ENCODE measurements around the gene C2CD3.

The C2CD3 gene

GRCh38 chr11:73974604-73975478 lies 196.0 kb downstream of the C2CD3 start:
- WGBS (ENCODE audit: extremely low coverage, insufficient coverage, insufficient read length): 100% methylated on average over 1 of the region's 13 CpGs
- H2AFZ ChIP-seq (ENCODE audit: insufficient read depth, low read length, poor library complexity): no peak overlapping the region
- H3K27ac ChIP-seq (ENCODE audit: low read depth, low read length): no peak overlapping the region
- H4K8ac ChIP-seq (ENCODE audit: low read depth, low read length): no peak overlapping the region
- no peaks in the 10 kb centered on the region for H3K79me1 ChIP-seq (ENCODE audit: low read length)
- H3K79me2 ChIP-seq (ENCODE audit: control insufficient read depth, insufficient read depth, low read length, poor library complexity): no peaks in the 10 kb centered on the region
- no peak overlapping the region for H2BK5ac ChIP-seq (ENCODE audit: low read depth, low read length, poor library complexity)
- no peak overlapping the region for H3K23ac ChIP-seq (ENCODE audit: low read length)
- H2AK5ac ChIP-seq (ENCODE audit: low read length): no peak overlapping the region
- peaks cover 18 to 37% of the 10 kb centered on the region in 2 experiments for H3K36me3 ChIP-seq (ENCODE audit: control insufficient read depth in 1 of 2, insufficient read depth in 2 of 2, low read length in 2 of 2)
- no peaks in the 10 kb centered on the region for H3K27me3 ChIP-seq (ENCODE audit: insufficient read depth, low read length)
- H2BK12ac ChIP-seq (ENCODE audit: low read length): no peak overlapping the region
- no peak for DNase-seq
- no peak overlapping the region for H3K9ac ChIP-seq (ENCODE audit: low read length)
- H3K4me1 ChIP-seq (ENCODE audit: control insufficient read depth in 1 of 2, insufficient read depth in 2 of 2, low read length in 2 of 2): no peaks in the 10 kb centered on the region
- no peak overlapping the region for H3K4me2 ChIP-seq (ENCODE audit: low read length)
- no peaks in the 10 kb centered on the region for H3K9me3 ChIP-seq (ENCODE audit: insufficient read depth, low read depth, low read length)
- no peak overlapping the region for H3K18ac ChIP-seq (ENCODE audit: low read length)
- H4K12ac ChIP-seq (ENCODE audit: low read depth, low read length): no peak overlapping the region
- H3K4me3 ChIP-seq (ENCODE audit: low read depth, low read length): no peak overlapping the region
- H4K91ac ChIP-seq (ENCODE audit: low read depth, low read length): no peak overlapping the region
- no peak overlapping the region for H2BK120ac ChIP-seq (ENCODE audit: insufficient read depth, low read length, poor library complexity)
- H3K14ac ChIP-seq (ENCODE audit: low read length): no peak overlapping the region
- H3K4ac ChIP-seq (ENCODE audit: low read depth, low read length): no peak overlapping the region

DNA sequence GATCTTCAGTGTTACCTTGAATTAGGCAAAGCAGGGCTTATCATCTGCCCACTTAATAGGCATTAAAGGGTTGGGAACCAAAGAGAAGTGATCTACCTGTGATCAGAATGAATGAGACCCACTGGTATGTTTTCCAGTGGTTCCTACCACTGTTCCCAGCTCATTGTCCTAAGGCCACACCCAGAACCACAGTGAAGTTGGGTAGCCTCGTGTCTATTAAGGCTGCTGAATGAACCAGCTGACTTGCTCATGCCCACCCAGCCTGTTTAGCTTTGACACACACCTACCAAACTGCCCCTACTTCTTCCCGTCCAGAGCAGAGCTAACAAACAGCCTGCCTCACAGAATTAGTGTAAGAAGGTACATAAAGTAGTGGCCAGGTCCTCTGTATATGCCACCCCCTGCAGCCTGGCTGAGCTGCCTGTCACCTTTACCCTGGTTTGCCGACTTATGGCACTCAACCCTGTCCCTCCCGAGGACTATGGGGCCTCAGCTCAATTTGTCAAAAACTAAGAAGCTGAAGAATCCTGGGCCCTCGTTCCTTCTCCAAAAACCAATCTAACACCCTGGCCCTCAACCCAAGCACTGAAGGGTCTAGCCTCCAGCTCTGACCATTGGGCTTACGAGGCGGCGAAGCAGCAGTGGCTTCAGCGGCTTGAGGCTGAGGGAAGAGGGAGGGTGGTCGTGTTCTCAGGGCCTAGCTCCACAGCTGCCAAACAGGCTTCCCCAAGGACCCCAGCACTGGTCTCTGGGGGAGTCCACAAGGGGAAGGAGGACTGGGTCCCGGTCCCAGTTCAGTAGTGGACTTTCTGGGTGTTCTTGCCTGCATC lies 198.0 kb downstream of the C2CD3 start:
- Histone ChIP-seq H2BK120ac (ENCODE audit: insufficient read depth, low read length, poor library complexity) (no peak overlapping the region), H2BK5ac (ENCODE audit: low read depth, low read length, poor library complexity) (no peak overlapping the region), H3K23ac (ENCODE audit: low read length) (no peak overlapping the region), H3K9me3 (ENCODE audit: insufficient read depth, low read depth, low read length) (no peaks in the 10 kb centered on the region), H3K14ac (ENCODE audit: low read length) (no peak overlapping the region), H2AK5ac (ENCODE audit: low read length) (no peak overlapping the region), H3K4me3 (ENCODE audit: low read depth, low read length) (no peak overlapping the region), H3K36me3 (ENCODE audit: control insufficient read depth in 1 of 2, insufficient read depth in 2 of 2, low read length in 2 of 2) (peaks cover 14 to 28% of the 10 kb centered on the region in 2 experiments), H4K8ac (ENCODE audit: low read depth, low read length) (no peak overlapping the region), H4K91ac (ENCODE audit: low read depth, low read length) (no peak overlapping the region), H3K18ac (ENCODE audit: low read length) (no peak overlapping the region), H3K27ac (ENCODE audit: low read depth, low read length) (no peak overlapping the region), H2AFZ (ENCODE audit: insufficient read depth, low read length, poor library complexity) (no peak overlapping the region), H4K12ac (ENCODE audit: low read depth, low read length) (no peak overlapping the region), H3K4ac (ENCODE audit: low read depth, low read length) (no peak overlapping the region), H3K9ac (ENCODE audit: low read length) (no peak overlapping the region), H3K27me3 (ENCODE audit: insufficient read depth, low read length) (no peaks in the 10 kb centered on the region), H3K79me2 (ENCODE audit: control insufficient read depth, insufficient read depth, low read length, poor library complexity) (no peaks in the 10 kb centered on the region), H3K4me1 (ENCODE audit: control insufficient read depth in 1 of 2, insufficient read depth in 2 of 2, low read length in 2 of 2) (no peaks in the 10 kb centered on the region), H2BK12ac (ENCODE audit: low read length) (no peak overlapping the region), H3K4me2 (ENCODE audit: low read length) (no peak overlapping the region), H3K79me1 (ENCODE audit: low read length) (no peaks in the 10 kb centered on the region)
- WGBS (ENCODE audit: extremely low coverage, insufficient coverage, insufficient read length): no CpG with 5 or more reads among the region's 11 CpGs
- no peak for DNase-seq

- no peak overlapping the region for H4K12ac ChIP-seq (ENCODE audit: low read depth, low read length)
- DNase-seq: no peak
- H3K27ac ChIP-seq (ENCODE audit: low read depth, low read length): no peak overlapping the region
- no peak overlapping the region for H3K4me3 ChIP-seq (ENCODE audit: low read depth, low read length)
- H4K91ac ChIP-seq (ENCODE audit: low read depth, low read length): no peak overlapping the region
- H3K9ac ChIP-seq (ENCODE audit: low read length): no peak overlapping the region
- H3K4me2 ChIP-seq (ENCODE audit: low read length): no peak overlapping the region
- no peak overlapping the region for H2BK12ac ChIP-seq (ENCODE audit: low read length)
- no peak overlapping the region for H3K23ac ChIP-seq (ENCODE audit: low read length)
- no peaks in the 10 kb centered on the region for H3K9me3 ChIP-seq (ENCODE audit: insufficient read depth, low read depth, low read length)
- no peaks in the 10 kb centered on the region for H3K27me3 ChIP-seq (ENCODE audit: insufficient read depth, low read length)
- H3K36me3 ChIP-seq (ENCODE audit: control insufficient read depth in 1 of 2, insufficient read depth in 2 of 2, low read length in 2 of 2): peaks cover 8 to 23% of the 10 kb centered on the region in 2 experiments
- H3K4me1 ChIP-seq (ENCODE audit: control insufficient read depth in 1 of 2, insufficient read depth in 2 of 2, low read length in 2 of 2): no peaks in the 10 kb centered on the region
- H3K79me2 ChIP-seq (ENCODE audit: control insufficient read depth, insufficient read depth, low read length, poor library complexity): no peaks in the 10 kb centered on the region
- no peak overlapping the region for H3K4ac ChIP-seq (ENCODE audit: low read depth, low read length)
- WGBS (ENCODE audit: extremely low coverage, insufficient coverage, insufficient read length): no CpG with 5 or more reads among the region's 1 CpG
- no peak overlapping the region for H2BK5ac ChIP-seq (ENCODE audit: low read depth, low read length, poor library complexity)
- H2AFZ ChIP-seq (ENCODE audit: insufficient read depth, low read length, poor library complexity): no peak overlapping the region
- no peak overlapping the region for H3K14ac ChIP-seq (ENCODE audit: low read length)
- no peak overlapping the region for H2AK5ac ChIP-seq (ENCODE audit: low read length)
- no peak overlapping the region for H2BK120ac ChIP-seq (ENCODE audit: insufficient read depth, low read length, poor library complexity)
- H3K18ac ChIP-seq (ENCODE audit: low read length): no peak overlapping the region
- H4K8ac ChIP-seq (ENCODE audit: low read depth, low read length): no peak overlapping the region
- no peaks in the 10 kb centered on the region for H3K79me1 ChIP-seq (ENCODE audit: low read length)
Measured at GRCh38 chr11:73972187-73972586, 198.6 kb downstream of the C2CD3 start.

GRCh38 chr11:73971175-73971719 lies 199.6 kb downstream of the C2CD3 start:
- no peak overlapping the region for H3K14ac ChIP-seq (ENCODE audit: low read length)
- no CpG with 5 or more reads among the region's 6 CpGs for WGBS (ENCODE audit: extremely low coverage, insufficient coverage, insufficient read length)
- H2BK120ac ChIP-seq (ENCODE audit: insufficient read depth, low read length, poor library complexity): no peak overlapping the region
- H3K79me1 ChIP-seq (ENCODE audit: low read length): no peaks in the 10 kb centered on the region
- no peak for DNase-seq
- no peak overlapping the region for H4K12ac ChIP-seq (ENCODE audit: low read depth, low read length)
- peaks cover 3 to 17% of the 10 kb centered on the region in 2 experiments for H3K36me3 ChIP-seq (ENCODE audit: control insufficient read depth in 1 of 2, insufficient read depth in 2 of 2, low read length in 2 of 2)
- no peaks in the 10 kb centered on the region for H3K79me2 ChIP-seq (ENCODE audit: control insufficient read depth, insufficient read depth, low read length, poor library complexity)
- H3K27ac ChIP-seq (ENCODE audit: low read depth, low read length): no peak overlapping the region
- H3K23ac ChIP-seq (ENCODE audit: low read length): no peak overlapping the region
- no peaks in the 10 kb centered on the region for H3K9me3 ChIP-seq (ENCODE audit: insufficient read depth, low read depth, low read length)
- no peak overlapping the region for H4K91ac ChIP-seq (ENCODE audit: low read depth, low read length)
- no peaks in the 10 kb centered on the region for H3K4me1 ChIP-seq (ENCODE audit: control insufficient read depth in 1 of 2, insufficient read depth in 2 of 2, low read length in 2 of 2)
- H3K9ac ChIP-seq (ENCODE audit: low read length): no peak overlapping the region
- no peak overlapping the region for H2AFZ ChIP-seq (ENCODE audit: insufficient read depth, low read length, poor library complexity)
- no peak overlapping the region for H3K4ac ChIP-seq (ENCODE audit: low read depth, low read length)
- H2AK5ac ChIP-seq (ENCODE audit: low read length): no peak overlapping the region
- no peak overlapping the region for H2BK5ac ChIP-seq (ENCODE audit: low read depth, low read length, poor library complexity)
- H3K18ac ChIP-seq (ENCODE audit: low read length): no peak overlapping the region
- H4K8ac ChIP-seq (ENCODE audit: low read depth, low read length): no peak overlapping the region
- no peak overlapping the region for H3K4me3 ChIP-seq (ENCODE audit: low read depth, low read length)
- no peak overlapping the region for H3K4me2 ChIP-seq (ENCODE audit: low read length)
- H2BK12ac ChIP-seq (ENCODE audit: low read length): no peak overlapping the region
- H3K27me3 ChIP-seq (ENCODE audit: insufficient read depth, low read length): no peaks in the 10 kb centered on the region

Data from trophoblast cell (in vitro differentiated cells and primary cell).